ENCODE data around the gene ELP4.

GRCh38 chr11:31815711-31816467 lies 306.3 kb downstream of the ELP4 start:
- TF ChIP-seq SRF (IDR thresholded peaks at IDR 0.05; ENCODE audit: low read depth): no peak
- TF ChIP-seq SIN3A (IDR thresholded peaks at IDR 0.05; ENCODE audit: low read depth): no peak
- no peak for TF ChIP-seq POLR2AphosphoS5 (IDR thresholded peaks at IDR 0.05; ENCODE audit: low read depth, low read length)
- no peak for TF ChIP-seq REST (IDR thresholded peaks at IDR 0.05; ENCODE audit: low read depth)
- TF ChIP-seq POLR2A (IDR thresholded peaks at IDR 0.05; ENCODE audit: borderline replicate concordance, extremely low read depth, insufficient read depth, insufficient read length): no peak
- TF ChIP-seq JUND (IDR thresholded peaks at IDR 0.05): no peak
- TF ChIP-seq, protein P1, sequence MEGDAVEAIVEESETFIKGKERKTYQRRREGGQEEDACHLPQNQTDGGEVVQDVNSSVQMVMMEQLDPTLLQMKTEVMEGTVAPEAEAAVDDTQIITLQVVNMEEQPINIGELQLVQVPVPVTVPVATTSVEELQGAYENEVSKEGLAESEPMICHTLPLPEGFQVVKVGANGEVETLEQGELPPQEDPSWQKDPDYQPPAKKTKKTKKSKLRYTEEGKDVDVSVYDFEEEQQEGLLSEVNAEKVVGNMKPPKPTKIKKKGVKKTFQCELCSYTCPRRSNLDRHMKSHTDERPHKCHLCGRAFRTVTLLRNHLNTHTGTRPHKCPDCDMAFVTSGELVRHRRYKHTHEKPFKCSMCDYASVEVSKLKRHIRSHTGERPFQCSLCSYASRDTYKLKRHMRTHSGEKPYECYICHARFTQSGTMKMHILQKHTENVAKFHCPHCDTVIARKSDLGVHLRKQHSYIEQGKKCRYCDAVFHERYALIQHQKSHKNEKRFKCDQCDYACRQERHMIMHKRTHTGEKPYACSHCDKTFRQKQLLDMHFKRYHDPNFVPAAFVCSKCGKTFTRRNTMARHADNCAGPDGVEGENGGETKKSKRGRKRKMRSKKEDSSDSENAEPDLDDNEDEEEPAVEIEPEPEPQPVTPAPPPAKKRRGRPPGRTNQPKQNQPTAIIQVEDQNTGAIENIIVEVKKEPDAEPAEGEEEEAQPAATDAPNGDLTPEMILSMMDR (IDR thresholded peaks at IDR 0.05 in 2 of 3, conservative IDR thresholded peaks at IDR 0.05 in 1 of 3; ENCODE audit: borderline replicate concordance in 1 of 3, insufficient read depth in 1 of 3, low read depth in 2 of 3, low read length in 2 of 3): peak in 1 of 3 experiments; percentile 23; a peak in 1 of 6 replicates
- TF ChIP-seq FOSL1 (IDR thresholded peaks at IDR 0.05; ENCODE audit: low read depth): no peak
- TF ChIP-seq, protein P2, sequence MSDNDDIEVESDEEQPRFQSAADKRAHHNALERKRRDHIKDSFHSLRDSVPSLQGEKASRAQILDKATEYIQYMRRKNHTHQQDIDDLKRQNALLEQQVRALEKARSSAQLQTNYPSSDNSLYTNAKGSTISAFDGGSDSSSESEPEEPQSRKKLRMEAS (IDR thresholded peaks at IDR 0.05): no peak

Measured in HCT116 (cell line).